CD4-positive, alpha-beta T cell treated with Interleukin-1 beta for 1 hour (primary cell): Measurements from ENCODE around the gene PLA2G4E.

Experiments
- DNase-seq, 2 donors: peaks; one replicate each; pipeline ENCODE4 v3.0.0-alpha.2; 2020 to 2022

Gene PLA2G4E

GRCh38 chr15:41932511-41933289, 88.1 kb downstream of the PLA2G4E start:
- no peak for DNase-seq

- no peak for DNase-seq
These were observed 88.7 kb downstream of the PLA2G4E start for GRCh38 chr15:41932101-41932500.
